Forelimb muscle (tissue), 1 donor: Measurements from ENCODE around the gene AGAP1. TPM values are rescaled to one million over a fixed set of nuclear protein-coding genes. Genes with fewer than 3 reads are reported as not detected.

Experiments
- DNase-seq: peaks from one replicate; pipeline ENCODE4 v3.0.0-alpha.2; 2013; ENCODE audit warnings: low read depth
- polyA plus RNA-seq: library from polyadenylated mRNA; unstranded; fragments of 120-200 nt; gene quantifications from one replicate; pipeline ENCODE4 v1.2.1, GENCODE V29; 2013; ENCODE audit not compliant: insufficient read length

AGAP1 gene
- polyA plus RNA-seq = 25.9 TPM

- DNase-seq = peak; percentile 38
These were observed at the start of gene AGAP1 for GRCh38 chr2:235493775-235494715. TSS of gene AGAP1 (plus strand) at chr2:235494043.

- DNase-seq = no peak
These were observed 49.7 kb upstream of the AGAP1 start for GRCh38 chr2:235444101-235444597.

- no peak for DNase-seq
These were observed 48.7 kb upstream of the AGAP1 start for GRCh38 chr2:235445116-235445515.

- no peak for DNase-seq
These were observed 47.8 kb upstream of the AGAP1 start for GRCh38 chr2:235446082-235446481.

- no peak for DNase-seq
These were observed 46.6 kb upstream of the AGAP1 start for GRCh38 chr2:235447210-235447609.

- no peak for DNase-seq
These were observed 44.3 kb upstream of the AGAP1 start for GRCh38 chr2:235449568-235449967.

GRCh38 chr2:235453605-235454151 is 40.2 kb upstream of the AGAP1 start:
- DNase-seq = no peak

- DNase-seq = no peak
These were observed 35.0 kb upstream of the AGAP1 start for GRCh38 chr2:235458839-235459273.

GRCh38 chr2:235460548-235461047 is 33.2 kb upstream of the AGAP1 start:
- DNase-seq = no peak

GRCh38 chr2:235461763-235462414 is 32.0 kb upstream of the AGAP1 start:
- DNase-seq = no peak

- DNase-seq = no peak
These were observed 31.4 kb upstream of the AGAP1 start for GRCh38 chr2:235462415-235462790.

GRCh38 chr2:235463893-235464292 is 29.9 kb upstream of the AGAP1 start:
- no peak for DNase-seq

GRCh38 chr2:235467588-235467987 is 26.3 kb upstream of the AGAP1 start:
- no peak for DNase-seq

- peak; percentile 16 for DNase-seq
These were observed 24.7 kb upstream of the AGAP1 start for GRCh38 chr2:235468978-235469655.

- no peak for DNase-seq
These were observed 22.6 kb upstream of the AGAP1 start for GRCh38 chr2:235471186-235471747.

GRCh38 chr2:235472443-235472842 is 21.4 kb upstream of the AGAP1 start:
- DNase-seq = no peak

GRCh38 chr2:235478609-235479008 is 15.2 kb upstream of the AGAP1 start:
- no peak for DNase-seq

GRCh38 chr2:235479604-235480003 is 14.2 kb upstream of the AGAP1 start:
- no peak for DNase-seq

GRCh38 chr2:235480614-235481013 is 13.2 kb upstream of the AGAP1 start:
- no peak for DNase-seq

- DNase-seq = no peak
These were observed 10.5 kb upstream of the AGAP1 start for GRCh38 chr2:235483313-235483712.

- DNase-seq = no peak
These were observed 8.5 kb upstream of the AGAP1 start for GRCh38 chr2:235485362-235485761.
